Psoas muscle (tissue), 8 donors: ENCODE measurements around the gene ALDH1A2. TPM values are rescaled to one million over a fixed set of nuclear protein-coding genes. Genes with fewer than 3 reads are reported as not detected.

Experiments used
- ATAC-seq, 4 donors: fragments of 200-7000 bp; cut with Tn5 transposase; one replicate each; pipeline ENCODE4 v1.9.1; 2020; ENCODE audit warnings: moderate library complexity in 3 of 4, mild to moderate bottlenecking in 2 of 4
- DNase-seq, 2 donors: peaks; one replicate each; pipeline ENCODE4 v3.0.0-alpha.2; 2020
- H3K27ac ChIP-seq: fragments of 200-600 bp; one replicate; pipeline ENCODE4 v1.8.0; 2022
- H3K27me3 ChIP-seq, 3 donors: fragments of 200-600 bp in 1 of 3; one replicate each; pipeline versions ENCODE4 v1.6.1 to v1.8.0; 2013 to 2022; ENCODE audit warnings: low read length in 2 of 3, mild to moderate bottlenecking in 2 of 3, moderate library complexity in 1 of 3; ENCODE audit not compliant: insufficient read depth in 3 of 3
- H3K36me3 ChIP-seq, 2 donors: fragments of 200-600 bp in 1 of 2; one replicate each; pipeline versions ENCODE4 v1.6.1 to v1.8.0; 2013 to 2022; ENCODE audit warnings: low read depth in 1 of 2, mild to moderate bottlenecking in 1 of 2, moderate library complexity in 1 of 2; ENCODE audit not compliant: insufficient read depth in 1 of 2
- H3K4me1 ChIP-seq: fragments of 200-600 bp; one replicate; pipeline ENCODE4 v1.8.0; 2022
- H3K4me3 ChIP-seq: fragments of 200-600 bp; one replicate; pipeline ENCODE4 v1.8.0; 2022; ENCODE audit warnings: mild to moderate bottlenecking
- H3K9me3 ChIP-seq: fragments of 200-600 bp; one replicate; pipeline ENCODE4 v1.8.0; 2022
- WGBS, 3 donors: extraction: QIAGEN DNeasy Blood & Tissue Kit; methylation state at CpG; one replicate each; pipeline versions ENCODE4 v1.1.6 to v1.1.7; 2013; 5-methylcytosine and 5-hydroxymethylcytosine counted together
- intact Hi-C, 2 donors: fragments of 100-400 bp; cut with DNase I; formaldehyde crosslinking; loops; one replicate each; pipeline versions ENCODE4 v1.11.0 to v1.14.2; 2022
- polyA plus RNA-seq, 3 donors: library from polyadenylated mRNA; stranded (reverse); fragments of 200-250 nt; gene quantifications; one replicate each; pipeline ENCODE4 v1.2.3, GENCODE V29; 2013
- total RNA-seq, 4 donors: library from RNA; stranded (reverse); fragmentation: NEBNext Ultra II Directional in 2 of 4; extraction: Animal tissue kit (Norgen Biotek cat#: 25700) in 2 of 4; gene quantifications; one replicate each; pipeline versions ENCODE4 v1.2.1 to v1.2.4, GENCODE V29; 2021 to 2023
- TF ChIP-seq, protein P1 (sequence below): fragments of 200-600 bp; IDR thresholded peaks from one replicate; pipeline ENCODE4 v1.8.0; 2022; ENCODE audit warnings: antibody characterized with exemption
- donor health status: healthy with polysubstance abuse.
- donor health status: DM: no; HTN: no; CAD: no; lungs with moderate emphysema.
- donor health status: Bipolar disorder and iron deficiency.
- donor health status: healthy.
- donor health status: DM: yes; HTN: yes; CAD: no.
- donor health status: DM: no; HTN: no; CAD: no.
- donor health status: DM: no; HTN: no; CAD: no.
- donor health status: DM: yes; HTN: yes; CAD: no.

Gene ALDH1A2
- total and polyA plus RNA-seq, 7 donors: 0.74 to 4.7 (median 2.5) TPM

DNA sequence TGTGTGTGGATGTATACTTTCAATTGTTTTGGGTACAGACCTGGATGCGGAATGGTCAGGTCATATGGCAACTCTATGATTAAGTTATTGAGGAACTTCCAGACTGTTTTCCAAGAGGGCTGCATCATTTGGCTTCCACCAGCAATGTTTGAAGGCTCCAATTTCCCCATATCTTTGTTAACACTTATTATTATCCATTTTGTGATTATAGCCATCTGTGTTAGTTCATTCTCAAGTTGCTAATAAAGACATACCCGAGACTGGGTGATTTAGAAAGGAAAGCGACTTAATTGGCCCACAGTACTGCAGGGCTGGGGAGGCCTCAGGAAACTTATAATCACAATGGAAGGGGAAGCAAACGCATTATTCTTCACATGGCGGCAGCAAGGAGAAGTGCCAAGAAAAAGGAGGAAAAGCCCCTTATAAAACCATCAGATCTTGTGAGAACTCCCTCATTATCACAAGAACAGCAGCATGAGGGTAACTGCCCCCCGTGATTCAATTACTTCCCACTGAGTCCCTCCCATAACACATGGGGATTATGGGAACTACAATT lies 31.1 kb upstream of the ALDH1A2 start:
- no peaks in the 10 kb centered on the region for H3K36me3 ChIP-seq
- intact Hi-C loops: no loop called here
- H3K27me3 ChIP-seq: no peaks in the 10 kb centered on the region
- DNase-seq: no peak
- 81 to 84% (median 84%) methylated on average over 6 of the region's 6 CpGs for WGBS, 3 donors
- TF ChIP-seq, protein P1, sequence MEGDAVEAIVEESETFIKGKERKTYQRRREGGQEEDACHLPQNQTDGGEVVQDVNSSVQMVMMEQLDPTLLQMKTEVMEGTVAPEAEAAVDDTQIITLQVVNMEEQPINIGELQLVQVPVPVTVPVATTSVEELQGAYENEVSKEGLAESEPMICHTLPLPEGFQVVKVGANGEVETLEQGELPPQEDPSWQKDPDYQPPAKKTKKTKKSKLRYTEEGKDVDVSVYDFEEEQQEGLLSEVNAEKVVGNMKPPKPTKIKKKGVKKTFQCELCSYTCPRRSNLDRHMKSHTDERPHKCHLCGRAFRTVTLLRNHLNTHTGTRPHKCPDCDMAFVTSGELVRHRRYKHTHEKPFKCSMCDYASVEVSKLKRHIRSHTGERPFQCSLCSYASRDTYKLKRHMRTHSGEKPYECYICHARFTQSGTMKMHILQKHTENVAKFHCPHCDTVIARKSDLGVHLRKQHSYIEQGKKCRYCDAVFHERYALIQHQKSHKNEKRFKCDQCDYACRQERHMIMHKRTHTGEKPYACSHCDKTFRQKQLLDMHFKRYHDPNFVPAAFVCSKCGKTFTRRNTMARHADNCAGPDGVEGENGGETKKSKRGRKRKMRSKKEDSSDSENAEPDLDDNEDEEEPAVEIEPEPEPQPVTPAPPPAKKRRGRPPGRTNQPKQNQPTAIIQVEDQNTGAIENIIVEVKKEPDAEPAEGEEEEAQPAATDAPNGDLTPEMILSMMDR: no peak
- no peak overlapping the region for H3K4me3 ChIP-seq
- H3K4me1 ChIP-seq: no peaks in the 10 kb centered on the region
- ATAC-seq: no peak
- H3K27ac ChIP-seq: no peak overlapping the region
- H3K9me3 ChIP-seq: no peaks in the 10 kb centered on the region

DNA sequence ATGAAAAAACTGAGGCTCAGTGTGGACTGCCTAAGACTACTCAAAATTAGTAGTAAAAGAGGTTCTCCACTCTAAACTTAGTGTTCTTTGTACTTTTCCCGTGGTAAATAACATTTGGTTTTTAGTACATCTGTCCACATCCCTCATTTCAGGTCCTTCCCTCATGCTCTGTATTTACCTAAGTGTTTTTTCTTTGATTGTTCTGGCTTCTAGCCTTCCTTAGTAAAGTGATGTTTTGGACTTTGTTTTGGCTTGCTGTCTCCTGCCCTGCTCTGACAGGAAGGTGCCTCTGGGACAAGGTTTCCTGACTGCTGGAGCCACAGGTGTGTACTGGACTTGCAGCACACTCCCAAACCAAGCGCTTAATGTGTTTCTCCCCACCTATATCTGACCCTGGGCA lies 29.9 kb upstream of the ALDH1A2 start:
- TF ChIP-seq, protein P1: no peak
- H3K9me3 ChIP-seq: no peaks in the 10 kb centered on the region
- ATAC-seq (no peak), DNase-seq (no peak)
- H3K4me1 ChIP-seq: no peaks in the 10 kb centered on the region
- H3K27ac ChIP-seq: no peak overlapping the region
- H3K27me3 ChIP-seq: no peaks in the 10 kb centered on the region
- no peak overlapping the region for H3K4me3 ChIP-seq
- WGBS, 3 donors: 61 to 73% (median 65%) methylated on average over 2 of the region's 2 CpGs
- intact Hi-C loops: no loop called here
- no peaks in the 10 kb centered on the region for H3K36me3 ChIP-seq

DNA sequence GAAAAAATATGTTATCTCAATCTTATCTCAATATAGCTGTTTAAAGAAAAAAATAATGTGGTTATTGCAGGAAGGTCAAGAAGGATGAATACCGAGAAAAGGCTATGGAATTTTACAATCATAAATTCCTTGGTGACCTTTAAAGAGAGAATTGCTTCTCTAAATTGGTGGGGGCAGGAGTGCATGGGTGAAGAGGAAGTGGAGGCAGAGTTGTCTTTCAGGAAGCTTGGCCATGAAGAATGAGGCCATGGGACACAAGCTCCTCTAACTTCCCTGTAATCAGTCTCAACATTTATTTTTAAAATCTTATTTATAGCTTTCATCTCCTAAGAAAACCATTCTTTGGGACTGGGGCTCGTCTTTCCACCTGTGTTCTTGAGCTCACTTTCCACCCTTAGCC lies 22.4 kb upstream of the ALDH1A2 start:
- Histone ChIP-seq H3K4me3 (no peak overlapping the region), H3K36me3 (no peaks in the 10 kb centered on the region), H3K9me3 (no peaks in the 10 kb centered on the region), H3K4me1 (no peaks in the 10 kb centered on the region), H3K27ac (no peak overlapping the region), H3K27me3 (no peaks in the 10 kb centered on the region)
- no peak for DNase-seq
- intact Hi-C loops: no loop called here
- TF ChIP-seq, protein P1: no peak
- WGBS, 3 donors: 50 to 63% (median 54%) methylated on average over 2 of the region's 2 CpGs
- ATAC-seq: no peak

DNA sequence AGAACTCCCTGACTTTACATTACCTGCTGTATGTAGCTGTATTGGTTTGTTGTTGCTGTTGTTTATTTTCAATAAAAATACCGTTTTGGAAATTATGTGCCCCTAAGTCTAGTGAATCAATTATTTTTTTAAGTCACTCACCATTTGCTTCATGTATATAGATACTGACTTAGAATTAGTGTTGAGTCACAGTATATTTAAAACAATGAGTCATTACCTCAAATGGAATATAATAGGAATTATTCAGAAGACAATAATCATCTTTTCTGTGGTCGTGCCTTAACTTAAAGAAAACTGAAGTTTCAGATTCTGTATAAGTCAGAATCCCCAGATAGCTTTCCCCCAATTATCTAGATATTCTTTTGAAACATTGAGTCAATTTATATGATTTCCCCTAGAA lies 21.0 kb upstream of the ALDH1A2 start:
- Histone ChIP-seq H3K9me3 (no peaks in the 10 kb centered on the region), H3K36me3 (no peaks in the 10 kb centered on the region), H3K4me3 (no peak overlapping the region), H3K27ac (no peak overlapping the region), H3K27me3 (no peaks in the 10 kb centered on the region), H3K4me1 (no peaks in the 10 kb centered on the region)
- DNase-seq: no peak
- TF ChIP-seq, protein P1: no peak
- intact Hi-C loops: no loop called here
- no peak for ATAC-seq
- 76 to 82% (median 77%) methylated on average over 2 of the region's 2 CpGs for WGBS, 3 donors

DNA sequence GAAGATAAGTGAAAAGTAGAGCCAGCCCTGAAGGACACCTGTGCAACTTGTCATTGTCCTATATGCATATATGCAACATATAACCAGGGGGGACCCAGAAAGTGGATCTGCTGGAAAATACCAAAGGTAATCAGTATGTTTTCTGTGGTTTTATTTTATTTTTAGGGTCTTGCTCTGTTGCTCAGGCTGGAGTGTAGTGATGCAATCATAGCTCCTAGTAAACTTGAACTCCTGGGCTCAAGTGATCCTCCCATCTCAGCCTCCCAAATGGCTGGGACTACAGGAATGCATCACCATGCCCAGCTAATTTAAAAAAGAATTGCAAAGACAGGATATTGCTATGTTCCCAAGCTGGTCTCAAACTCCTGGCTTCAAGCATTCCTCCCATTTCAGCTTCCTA lies 18.0 kb upstream of the ALDH1A2 start:
- intact Hi-C loops: no loop called here
- Histone ChIP-seq H3K36me3 (no peaks in the 10 kb centered on the region), H3K27me3 (no peaks in the 10 kb centered on the region), H3K27ac (no peak overlapping the region), H3K4me1 (no peaks in the 10 kb centered on the region), H3K4me3 (no peak overlapping the region), H3K9me3 (no peaks in the 10 kb centered on the region)
- ATAC-seq (no peak), DNase-seq (no peak)
- TF ChIP-seq, protein P1: no peak
